Fibroblast of lung (primary cell): Measurements from ENCODE around the gene ABCF3. TPM values are rescaled to one million over a fixed set of nuclear protein-coding genes. Genes with fewer than 3 reads are reported as not detected.
A peak's percentile ranks its signal among the peaks of the same experiment; 100 is the strongest.

Source experiments
- DNase-seq, 2 donors: peaks; one replicate each; pipeline versions ENCODE4 v3.0.0 to v3.0.0-alpha.2; 2010; ENCODE audit warnings: low read depth in 2 of 2
- H2AFZ ChIP-seq: 2 replicates; pipeline ENCODE4 v1.5.1; 2012; ENCODE audit warnings: low read length, control low read depth, inconsistent platforms
- H3K27ac ChIP-seq: 2 replicates; pipeline ENCODE4 v1.5.1; 2011; ENCODE audit warnings: low read length, control low read depth; ENCODE audit not compliant: insufficient read depth
- H3K27me3 ChIP-seq: 2 replicates; pipeline ENCODE4 v1.5.1; 2011; ENCODE audit warnings: mild to moderate bottlenecking, low read length; ENCODE audit not compliant: control insufficient read depth, insufficient read depth
- H3K36me3 ChIP-seq: 2 replicates; pipeline ENCODE4 v1.5.1; 2011; ENCODE audit warnings: low read length; ENCODE audit not compliant: control insufficient read depth, insufficient read depth
- H3K4me1 ChIP-seq: 2 replicates; pipeline ENCODE4 v1.5.1; 2011; ENCODE audit warnings: low read length; ENCODE audit not compliant: control insufficient read depth, insufficient read depth; ENCODE audit errors: extremely low read depth
- H3K4me2 ChIP-seq: 2 replicates; pipeline ENCODE4 v1.5.1; 2011; ENCODE audit warnings: low read length, control low read depth; ENCODE audit not compliant: insufficient read depth; ENCODE audit errors: extremely low read depth
- H3K4me3 ChIP-seq, 4 experiments: fragments of 200-600 bp in 1 of 4; sonication (generic) in 1 of 4; replicated peaks in 1 of 4; 2 replicates each; pipeline ENCODE4 v1.5.1; 2011 to 2016; ENCODE audit warnings: low read length in 4 of 4, low read depth in 3 of 4, mild to moderate bottlenecking in 3 of 4, control low read depth in 2 of 4, inconsistent platforms in 1 of 4, mixed read lengths in 1 of 4; ENCODE audit not compliant: insufficient read depth in 1 of 4; ENCODE audit errors: control extremely low read depth in 1 of 4
- H3K79me2 ChIP-seq: 2 replicates; pipeline ENCODE4 v1.5.1; 2012; ENCODE audit warnings: mild to moderate bottlenecking, low read length, inconsistent platforms; ENCODE audit not compliant: control insufficient read depth, insufficient read depth
- H3K9ac ChIP-seq: 2 replicates; pipeline ENCODE4 v1.5.1; 2011; ENCODE audit warnings: mild to moderate bottlenecking, low read length, control low read depth; ENCODE audit not compliant: insufficient read depth
- H3K9me3 ChIP-seq: 2 replicates; pipeline ENCODE4 v1.5.1; 2012; ENCODE audit warnings: low read depth, low read length; ENCODE audit not compliant: control insufficient read depth, insufficient read depth
- H4K20me1 ChIP-seq: 2 replicates; pipeline ENCODE4 v1.5.1; 2011; ENCODE audit warnings: low read length; ENCODE audit not compliant: control insufficient read depth, insufficient read depth; ENCODE audit errors: extremely low read depth
- EZH2 ChIP-seq: IDR thresholded peaks from 2 replicates; pipeline ENCODE4 v1.5.1; 2012; ENCODE audit warnings: low read length, control low read depth, mild to moderate bottlenecking; ENCODE audit errors: missing control alignments
- polyA plus RNA-seq, 2 donors: library from polyadenylated mRNA; depleted of rRNA in 1 of 2; stranded (reverse) in 1 of 2; unstranded in 1 of 2; fragments of >200 nt; gene quantifications; 2 replicates each; pipeline ENCODE4 v1.2.1, GENCODE V29; 2011 to 2012; ENCODE audit warnings: missing spikeins in 1 of 2
- total RNA-seq: library from RNA; depleted of rRNA; stranded (reverse); fragments of >200 nt; gene quantifications from 2 replicates; pipeline ENCODE4 v1.2.1, GENCODE V29; 2014
- TF ChIP-seq, protein P1 (sequence below), 2 donors: IDR thresholded peaks in 1 of 2; conservative IDR thresholded peaks in 1 of 2; 1 replicate in 1 of 2; 2 replicates in 1 of 2; pipeline ENCODE4 v1.5.1; 2011 to 2012; ENCODE audit warnings: low read length in 2 of 2, control low read depth in 1 of 2, inconsistent platforms in 1 of 2, low read depth in 1 of 2, mild to moderate bottlenecking in 1 of 2

Gene ABCF3
- total and polyA plus RNA-seq, 2 donors (not counting 1 experiment from before 2014, with no cell fraction given) = 31.3 to 65.1 TPM

- Histone ChIP-seq H3K27ac (no peak overlapping the region), H3K9me3 (no peaks in the 10 kb centered on the region), H4K20me1 (no peaks in the 10 kb centered on the region), H3K27me3 (no peaks in the 10 kb centered on the region), H3K79me2 (peaks cover 3% of the 10 kb centered on the region), H3K4me3 (no peak overlapping the region), H3K36me3 (peaks cover 21% of the 10 kb centered on the region), H3K4me1 (no peaks in the 10 kb centered on the region), H3K4me2 (no peak overlapping the region), H2AFZ (no peak overlapping the region), H3K9ac (no peak overlapping the region)
- DNase-seq = no peak
- TF ChIP-seq, protein P1, sequence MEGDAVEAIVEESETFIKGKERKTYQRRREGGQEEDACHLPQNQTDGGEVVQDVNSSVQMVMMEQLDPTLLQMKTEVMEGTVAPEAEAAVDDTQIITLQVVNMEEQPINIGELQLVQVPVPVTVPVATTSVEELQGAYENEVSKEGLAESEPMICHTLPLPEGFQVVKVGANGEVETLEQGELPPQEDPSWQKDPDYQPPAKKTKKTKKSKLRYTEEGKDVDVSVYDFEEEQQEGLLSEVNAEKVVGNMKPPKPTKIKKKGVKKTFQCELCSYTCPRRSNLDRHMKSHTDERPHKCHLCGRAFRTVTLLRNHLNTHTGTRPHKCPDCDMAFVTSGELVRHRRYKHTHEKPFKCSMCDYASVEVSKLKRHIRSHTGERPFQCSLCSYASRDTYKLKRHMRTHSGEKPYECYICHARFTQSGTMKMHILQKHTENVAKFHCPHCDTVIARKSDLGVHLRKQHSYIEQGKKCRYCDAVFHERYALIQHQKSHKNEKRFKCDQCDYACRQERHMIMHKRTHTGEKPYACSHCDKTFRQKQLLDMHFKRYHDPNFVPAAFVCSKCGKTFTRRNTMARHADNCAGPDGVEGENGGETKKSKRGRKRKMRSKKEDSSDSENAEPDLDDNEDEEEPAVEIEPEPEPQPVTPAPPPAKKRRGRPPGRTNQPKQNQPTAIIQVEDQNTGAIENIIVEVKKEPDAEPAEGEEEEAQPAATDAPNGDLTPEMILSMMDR (conservative IDR thresholded peaks at IDR 0.05 in 1 of 2, IDR thresholded peaks at IDR 0.05 in 1 of 2; ENCODE audit: low read depth in 1 of 2, low read length in 2 of 2) = no peak
- TF ChIP-seq EZH2 = no peak
Measured at GRCh38 chr3:184143327-184143726, 42.7 kb upstream of the ABCF3 start.

GRCh38 chr3:184144505-184144904 is 41.5 kb upstream of the ABCF3 start:
- Histone ChIP-seq H3K9ac (no peak overlapping the region), H3K4me2 (no peak overlapping the region), H3K9me3 (no peaks in the 10 kb centered on the region), H3K27me3 (no peaks in the 10 kb centered on the region), H3K4me3 (no peak overlapping the region), H3K4me1 (no peaks in the 10 kb centered on the region), H4K20me1 (no peaks in the 10 kb centered on the region), H3K27ac (no peak overlapping the region), H3K36me3 (peaks cover 21% of the 10 kb centered on the region), H3K79me2 (peaks cover 3% of the 10 kb centered on the region), H2AFZ (no peak overlapping the region)
- no peak for DNase-seq
- TF ChIP-seq EZH2 = no peak
- TF ChIP-seq, protein P1 (conservative IDR thresholded peaks at IDR 0.05 in 1 of 2, IDR thresholded peaks at IDR 0.05 in 1 of 2; ENCODE audit: low read depth in 1 of 2, low read length in 2 of 2) = no peak

GRCh38 chr3:184145111-184145524 is 40.9 kb upstream of the ABCF3 start:
- H3K9ac ChIP-seq = no peak overlapping the region
- no peak overlapping the region for H3K4me2 ChIP-seq
- peaks cover 21% of the 10 kb centered on the region for H3K36me3 ChIP-seq
- H4K20me1 ChIP-seq = no peaks in the 10 kb centered on the region
- H3K4me3 ChIP-seq = no peak overlapping the region
- no peaks in the 10 kb centered on the region for H3K9me3 ChIP-seq
- TF ChIP-seq, protein P1 (conservative IDR thresholded peaks at IDR 0.05 in 1 of 2, IDR thresholded peaks at IDR 0.05 in 1 of 2; ENCODE audit: low read depth in 1 of 2, low read length in 2 of 2) = peak; percentile 31 to 44
- TF ChIP-seq EZH2 = no peak
- no peak overlapping the region for H2AFZ ChIP-seq
- no peaks in the 10 kb centered on the region for H3K4me1 ChIP-seq
- no peaks in the 10 kb centered on the region for H3K27me3 ChIP-seq
- no peak overlapping the region for H3K27ac ChIP-seq
- peak; percentile 56 to 58 for DNase-seq
- H3K79me2 ChIP-seq = peaks cover 3% of the 10 kb centered on the region
